ENCODE results near the gene BCLAF1.

- TF ChIP-seq, protein P1, sequence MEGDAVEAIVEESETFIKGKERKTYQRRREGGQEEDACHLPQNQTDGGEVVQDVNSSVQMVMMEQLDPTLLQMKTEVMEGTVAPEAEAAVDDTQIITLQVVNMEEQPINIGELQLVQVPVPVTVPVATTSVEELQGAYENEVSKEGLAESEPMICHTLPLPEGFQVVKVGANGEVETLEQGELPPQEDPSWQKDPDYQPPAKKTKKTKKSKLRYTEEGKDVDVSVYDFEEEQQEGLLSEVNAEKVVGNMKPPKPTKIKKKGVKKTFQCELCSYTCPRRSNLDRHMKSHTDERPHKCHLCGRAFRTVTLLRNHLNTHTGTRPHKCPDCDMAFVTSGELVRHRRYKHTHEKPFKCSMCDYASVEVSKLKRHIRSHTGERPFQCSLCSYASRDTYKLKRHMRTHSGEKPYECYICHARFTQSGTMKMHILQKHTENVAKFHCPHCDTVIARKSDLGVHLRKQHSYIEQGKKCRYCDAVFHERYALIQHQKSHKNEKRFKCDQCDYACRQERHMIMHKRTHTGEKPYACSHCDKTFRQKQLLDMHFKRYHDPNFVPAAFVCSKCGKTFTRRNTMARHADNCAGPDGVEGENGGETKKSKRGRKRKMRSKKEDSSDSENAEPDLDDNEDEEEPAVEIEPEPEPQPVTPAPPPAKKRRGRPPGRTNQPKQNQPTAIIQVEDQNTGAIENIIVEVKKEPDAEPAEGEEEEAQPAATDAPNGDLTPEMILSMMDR (IDR thresholded peaks at IDR 0.05; ENCODE audit: low read length) = no peak
- TF ChIP-seq EZH2 (IDR thresholded peaks at IDR 0.05; ENCODE audit: borderline replicate concordance, low read length) = no peak
Measured at GRCh38 chr6:136303516-136303915, 13.9 kb upstream of the BCLAF1 start.
